GM19023 (cell line): ENCODE measurements around the gene SLC9B1.
A peak's percentile ranks its signal among the peaks of the same experiment; 100 is the strongest.
"Not testable (repeated sequence)": the region's sequence is repeated elsewhere in the genome, so short reads cannot be mapped to it uniquely, and the experiment has no call there.

Experiments used
- ATAC-seq: cut with Tn5 transposase; IDR thresholded peaks from one replicate; pipeline ENCODE4 v1.9.1; 2021; ENCODE audit warnings: mild to moderate bottlenecking, moderate library complexity; ENCODE audit not compliant: unreplicated experiment

SLC9B1 gene

DNA sequence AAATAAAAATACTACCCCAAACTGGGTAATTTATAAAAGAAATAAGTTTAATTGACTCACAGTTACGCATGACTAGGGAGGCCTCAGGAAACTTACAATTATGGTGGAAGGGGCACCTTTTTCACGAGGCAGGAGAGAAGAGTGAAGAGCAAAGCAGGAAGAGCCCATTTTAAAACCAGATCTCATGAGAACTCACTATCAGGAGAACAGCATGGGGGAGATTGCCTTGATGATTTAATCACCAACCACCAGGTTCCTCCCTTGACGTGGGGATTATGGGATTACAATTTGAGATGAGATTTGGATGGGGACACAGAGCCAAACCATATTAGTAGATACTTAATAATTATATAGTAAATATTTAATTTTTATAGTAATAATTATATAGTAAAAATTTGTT lies 140.6 kb downstream of the SLC9B1 start:
- no peak for ATAC-seq

DNA sequence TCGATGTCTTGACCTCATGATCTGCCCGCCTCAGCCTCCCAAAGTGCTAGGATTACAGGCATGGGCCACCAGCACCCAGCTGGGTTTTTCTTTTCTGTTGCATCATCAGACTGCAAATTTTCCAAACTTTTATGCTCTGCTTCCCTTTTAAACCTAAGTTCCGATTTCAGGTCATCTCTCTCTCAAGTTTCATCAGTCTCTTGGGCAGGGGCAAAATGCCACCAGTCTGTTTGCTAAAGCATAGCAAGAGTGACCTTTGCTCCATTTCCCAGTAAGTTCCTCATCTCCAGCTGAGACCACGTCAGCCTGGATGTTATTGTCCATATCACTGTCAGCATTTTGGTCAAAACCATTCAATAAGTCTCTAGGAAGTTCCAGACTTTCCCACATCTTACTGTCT lies 141.2 kb downstream of the SLC9B1 start:
- ATAC-seq, result not testable (repeated sequence)

GRCh38 chr4:102877477-102878106 lies 141.9 kb downstream of the SLC9B1 start:
- not testable (repeated sequence) for ATAC-seq

DNA sequence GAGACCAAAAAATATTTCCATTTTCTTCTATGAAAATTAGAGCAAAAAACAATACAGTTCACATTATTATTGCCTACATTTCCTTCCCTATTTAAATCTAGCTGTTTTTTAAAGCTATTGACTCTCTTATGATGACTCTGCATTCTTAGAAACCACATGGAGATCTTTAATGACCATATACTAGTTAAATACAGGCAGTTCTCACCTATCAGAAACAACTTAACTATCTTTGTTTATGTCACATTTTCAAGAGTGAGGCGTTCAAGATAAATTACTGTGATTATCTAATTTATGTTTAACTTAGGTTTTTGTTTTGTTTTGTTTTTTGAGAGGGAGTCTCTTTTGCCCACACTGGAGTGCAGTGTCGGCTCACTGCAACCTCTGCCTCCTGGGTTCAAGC lies 147.7 kb downstream of the SLC9B1 start:
- no peak for ATAC-seq

GRCh38 chr4:102869569-102870197 lies 149.8 kb downstream of the SLC9B1 start:
- peak; percentile 31 for ATAC-seq

- peak; percentile 87 for ATAC-seq
Measured at GRCh38 chr4:102868781-102869568, 150.5 kb downstream of the SLC9B1 start, which contains the start of gene CISD2. TSS of gene CISD2 (plus strand) at chr4:102868992. CDS start at chr4:102869085, 93 bp downstream.

DNA sequence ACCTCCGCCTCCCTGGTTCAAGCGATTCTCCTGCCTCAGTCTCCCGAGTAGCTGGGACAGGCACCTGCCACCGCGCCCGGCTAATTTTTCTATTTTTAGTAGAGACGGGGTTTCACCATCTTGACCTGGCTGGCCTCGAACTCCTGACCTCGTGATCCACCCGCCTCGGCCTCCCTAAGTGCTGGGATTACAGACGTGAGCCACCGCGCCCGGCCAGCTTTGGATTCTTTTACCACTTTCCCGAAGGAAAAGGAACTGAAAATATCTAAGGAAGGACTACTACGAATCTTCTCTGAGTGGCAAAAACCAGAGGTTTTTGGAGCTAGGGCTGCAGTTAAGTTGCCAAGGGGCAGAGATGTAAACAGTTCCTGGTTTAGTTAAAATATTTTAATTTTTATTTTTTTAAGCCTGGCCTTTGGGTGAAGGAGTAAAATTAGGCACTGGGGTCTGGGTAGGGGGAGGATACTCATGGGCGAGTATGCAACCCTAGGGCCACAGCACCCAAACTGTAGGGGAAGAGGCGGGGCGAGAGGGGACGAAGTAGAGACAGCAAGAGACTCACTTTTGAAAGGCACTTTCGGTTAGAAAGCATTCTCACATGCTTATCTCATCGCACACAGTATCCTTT lies 151.2 kb downstream of the SLC9B1 start:
- ATAC-seq, result no peak

DNA sequence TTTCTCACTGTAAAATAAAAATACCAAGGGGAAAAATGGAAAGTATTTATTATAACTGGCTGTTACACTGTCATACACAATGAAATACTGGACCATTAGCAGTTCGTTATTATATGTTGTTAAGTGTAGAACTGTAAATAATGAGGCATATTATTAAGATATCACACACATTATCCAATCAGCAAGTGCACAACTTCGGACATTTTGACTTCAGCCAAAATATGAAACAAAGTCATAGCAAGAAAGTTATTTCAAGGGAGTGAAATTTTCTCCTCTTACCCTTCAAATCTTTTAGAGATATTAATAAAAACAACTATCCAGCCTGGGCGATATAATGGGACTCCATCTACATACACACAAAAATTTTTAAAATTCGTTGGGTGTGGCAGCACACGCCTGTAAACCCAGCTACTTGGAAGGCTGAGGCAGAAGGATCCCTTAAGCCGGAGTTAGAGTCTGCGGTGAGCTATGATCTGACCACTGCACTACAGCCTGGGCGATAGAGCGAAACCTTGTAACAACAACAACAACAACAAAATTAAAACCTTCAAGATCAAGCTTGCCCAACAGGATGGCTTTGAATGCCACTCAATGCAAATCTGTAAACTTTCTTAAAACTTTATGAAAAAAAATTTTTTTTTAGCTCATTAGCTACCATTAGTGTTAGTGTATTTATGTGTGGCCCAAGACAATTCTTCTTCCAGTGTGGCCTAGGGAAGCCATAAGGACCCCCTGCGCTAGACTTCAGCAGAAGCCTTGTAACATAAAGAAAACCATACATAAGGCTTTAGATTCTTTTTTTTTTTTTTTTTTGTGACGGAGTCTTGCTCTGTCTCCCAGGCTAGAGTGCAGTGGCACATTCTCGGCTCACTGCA lies 152.0 kb downstream of the SLC9B1 start:
- no peak for ATAC-seq

- not testable (repeated sequence) for ATAC-seq
Measured at GRCh38 chr4:102865327-102865726, 154.2 kb downstream of the SLC9B1 start.

GRCh38 chr4:102862747-102863146 lies 156.8 kb downstream of the SLC9B1 start:
- ATAC-seq, result no peak

GRCh38 chr4:102862016-102862415 lies 157.5 kb downstream of the SLC9B1 start:
- no peak for ATAC-seq

DNA sequence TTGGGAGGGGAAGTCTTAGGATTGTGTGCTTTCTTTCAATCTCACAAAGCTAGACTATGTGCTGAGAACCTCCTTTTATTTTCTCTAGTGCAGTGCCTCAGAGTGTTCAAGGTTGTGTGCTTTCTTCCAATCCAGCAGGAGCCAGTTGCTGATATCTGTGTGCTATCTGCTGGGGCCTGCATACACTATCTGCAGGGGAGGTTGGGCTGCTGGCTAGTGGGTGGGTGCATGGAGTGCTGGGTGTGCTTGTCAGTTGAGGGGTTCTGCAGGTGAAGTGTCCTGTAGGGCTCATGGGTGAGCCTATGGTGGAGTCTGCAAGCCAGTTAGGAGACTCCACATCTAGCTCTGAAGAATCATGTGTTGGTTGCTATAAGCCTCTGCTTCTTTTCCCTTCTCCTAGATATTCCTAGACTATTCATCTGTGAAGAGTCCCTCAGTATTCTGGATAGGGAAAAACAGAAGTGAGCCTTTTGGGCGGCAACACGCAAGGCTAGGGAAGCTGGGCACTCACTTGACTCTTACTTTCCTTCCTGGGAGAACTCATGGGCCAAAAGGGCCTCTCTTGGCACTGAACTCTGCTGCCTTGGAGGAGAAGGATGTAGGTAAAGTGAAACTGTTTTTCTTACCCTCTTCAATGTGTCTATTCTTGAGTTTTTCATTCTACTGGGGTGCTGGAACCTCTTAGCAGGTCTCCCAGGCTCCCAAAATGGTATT lies 158.7 kb downstream of the SLC9B1 start:
- no peak for ATAC-seq

DNA sequence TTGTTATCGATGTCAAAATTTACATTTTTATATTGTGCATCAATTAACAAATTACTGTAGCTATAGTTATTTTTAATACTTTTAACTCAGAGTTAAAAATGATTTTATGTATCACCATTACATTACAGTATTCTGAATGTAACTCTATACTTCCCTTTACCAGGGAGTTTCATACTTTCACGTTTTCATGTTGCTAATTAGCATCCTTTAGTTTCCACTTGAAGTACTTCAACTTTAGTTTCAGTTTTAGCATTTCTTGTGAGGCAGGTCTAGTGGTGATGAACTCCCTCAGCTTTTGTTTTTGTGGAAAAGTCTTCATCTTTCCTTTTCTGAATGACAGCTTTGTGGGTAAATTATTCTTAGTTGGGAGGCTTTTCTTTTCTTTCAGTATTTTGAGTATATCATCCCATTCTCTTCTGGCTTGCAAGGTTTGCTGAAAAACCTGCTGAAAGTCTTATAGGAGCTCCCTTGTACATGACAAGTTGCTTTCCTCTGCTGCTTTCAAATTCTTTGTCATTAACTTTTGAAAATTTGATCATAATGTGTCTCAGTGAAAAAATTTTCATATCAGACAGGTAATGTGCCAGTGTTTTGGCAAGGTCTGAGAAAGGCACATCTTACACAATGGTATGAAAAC lies 160.6 kb downstream of the SLC9B1 start:
- no peak for ATAC-seq
